Melanocyte of skin (primary cell): Measurements from ENCODE around the gene PAQR8. TPM values are rescaled to one million over a fixed set of nuclear protein-coding genes. Genes with fewer than 3 reads are reported as not detected.

Experiments used
- total RNA-seq, 2 donors: library from RNA; depleted of rRNA; stranded (reverse); fragments of >200 nt; gene quantifications; 2 replicates each; pipeline ENCODE4 v1.2.3, GENCODE V29; 2012

PAQR8 gene, protein sequence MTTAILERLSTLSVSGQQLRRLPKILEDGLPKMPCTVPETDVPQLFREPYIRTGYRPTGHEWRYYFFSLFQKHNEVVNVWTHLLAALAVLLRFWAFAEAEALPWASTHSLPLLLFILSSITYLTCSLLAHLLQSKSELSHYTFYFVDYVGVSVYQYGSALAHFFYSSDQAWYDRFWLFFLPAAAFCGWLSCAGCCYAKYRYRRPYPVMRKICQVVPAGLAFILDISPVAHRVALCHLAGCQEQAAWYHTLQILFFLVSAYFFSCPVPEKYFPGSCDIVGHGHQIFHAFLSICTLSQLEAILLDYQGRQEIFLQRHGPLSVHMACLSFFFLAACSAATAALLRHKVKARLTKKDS
- 10 to 100 TPM; 63.9 to 86.4 TPM for total RNA-seq

DNA sequence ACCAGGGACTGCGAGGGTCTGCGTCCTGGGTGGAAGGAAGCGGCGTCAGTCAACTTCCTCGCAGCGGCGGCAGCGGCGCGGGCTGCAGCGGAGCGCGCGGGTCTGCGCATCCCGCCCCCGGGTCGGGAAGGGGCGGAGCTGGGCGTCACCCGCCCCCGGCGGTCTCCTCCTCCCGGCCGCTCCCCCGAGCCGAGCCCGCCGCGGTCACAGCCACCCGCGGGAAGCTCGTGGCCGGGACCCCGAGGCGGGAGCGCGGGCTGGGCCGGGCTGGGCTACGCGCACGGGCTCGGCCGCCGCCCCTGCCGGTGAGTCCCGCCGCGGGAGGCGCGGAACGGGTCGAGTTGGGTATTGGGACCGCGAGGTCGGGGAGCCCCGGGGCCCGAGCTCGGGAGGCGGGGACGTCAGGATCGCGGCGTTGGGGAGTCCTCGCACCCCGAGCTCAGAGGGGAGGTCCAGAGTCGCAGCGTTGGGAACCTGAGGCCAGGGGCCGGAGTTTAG is at the start of gene PAQR8:
Gene PAQR8 (plus strand): TSS at position 207 of the 498 bp plus-strand sequence. CDS start 41,063 bp downstream, outside the sequence.

DNA sequence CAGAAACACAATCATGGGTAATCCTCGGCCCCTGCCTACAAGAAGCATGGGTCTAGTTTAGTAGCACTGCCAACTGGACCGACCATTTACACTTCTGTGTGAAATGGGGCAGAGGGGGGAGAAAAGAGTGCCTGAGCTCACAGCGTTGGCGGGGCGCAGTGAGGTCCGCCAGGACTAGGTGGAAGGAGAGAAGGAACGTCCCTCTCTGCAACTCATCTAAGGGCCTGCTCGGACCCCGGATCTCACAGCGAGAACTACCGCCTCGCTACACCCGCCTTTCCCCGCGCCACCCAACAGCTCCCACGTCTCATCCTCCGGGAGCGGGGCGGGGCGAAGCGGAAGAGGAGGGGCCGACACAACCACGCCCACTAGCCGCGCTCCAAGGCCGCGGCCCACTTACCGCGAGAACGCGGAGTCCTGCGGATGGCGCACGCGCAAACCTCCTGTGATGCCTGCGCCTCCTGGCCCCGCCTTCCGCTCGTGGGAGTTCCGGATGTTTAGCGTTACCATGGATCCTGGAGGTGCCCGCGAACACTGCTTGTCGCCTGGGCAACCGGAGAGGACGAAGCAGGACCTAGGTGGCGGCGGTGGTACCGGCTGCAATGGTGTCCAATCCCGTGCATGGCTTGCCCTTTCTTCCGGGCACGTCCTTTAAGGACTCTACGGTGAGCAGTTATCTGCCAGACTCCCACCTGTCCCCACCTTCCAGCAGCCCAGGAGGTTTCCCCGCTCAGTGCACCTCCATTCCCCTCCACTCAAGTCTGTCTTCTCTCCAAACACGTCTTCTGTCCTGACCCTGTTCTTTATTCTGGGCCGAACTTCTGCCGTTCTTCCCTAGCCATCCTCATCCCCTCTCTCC is 58.1 kb downstream of the PAQR8 start, which contains the start of gene EFHC1:
Gene EFHC1 (plus strand): TSS at position 534 of the 859 bp plus-strand sequence. CDS start 69 bp downstream, at position 603.

Other genes starting within 250 kb of the PAQR8 start
- not detected for gene IL17A, start 175.8 kb upstream of the PAQR8 start, total RNA-seq
- not detected for gene IL17F, start 117.7 kb upstream of the PAQR8 start, total RNA-seq
- 100 to 1,000 TPM in 1 of 2 donors, 10 to 100 TPM in 1; 72.3 to 153 TPM for gene MCM3, start 77.4 kb upstream of the PAQR8 start, total RNA-seq
- 10 to 100 TPM; 18.9 to 23.6 TPM for gene EFHC1, start 58.2 kb downstream of the PAQR8 start, total RNA-seq
- gene TRAM2, start 214.9 kb downstream of the PAQR8 start, total RNA-seq: 10 to 100 TPM; 14.1 to 49.3 TPM